ENCODE measurements around the gene ARCN1.
"Not testable (repeated sequence)": the region's sequence is repeated elsewhere in the genome, so short reads cannot be mapped to it uniquely, and the experiment has no call there.

ARCN1 gene

GRCh38 chr11:118544647-118545010 lies 27.6 kb upstream of the ARCN1 start:
- no peak for DNase-seq (ENCODE audit: low read depth)

DNA sequence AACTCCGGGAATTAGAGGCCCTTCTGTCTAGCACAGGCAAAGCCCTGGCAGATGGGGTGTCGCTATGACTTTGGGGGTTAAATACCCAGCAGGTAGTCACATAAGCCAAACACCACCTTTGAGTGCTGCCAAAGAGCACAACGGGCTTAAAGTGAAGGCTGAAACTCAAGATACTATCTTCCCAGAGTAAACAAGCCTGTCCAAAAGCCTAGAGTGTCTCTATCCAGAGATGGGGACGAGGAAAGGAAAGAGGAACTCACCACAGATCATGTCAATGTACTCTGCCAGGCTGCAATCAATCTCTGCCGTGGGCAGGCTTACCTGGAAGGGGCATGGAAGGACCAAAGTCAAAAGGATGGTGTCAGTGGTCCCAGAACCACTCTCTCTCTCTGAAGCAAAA lies 26.7 kb upstream of the ARCN1 start:
- no peak for DNase-seq (ENCODE audit: low read depth)

DNA sequence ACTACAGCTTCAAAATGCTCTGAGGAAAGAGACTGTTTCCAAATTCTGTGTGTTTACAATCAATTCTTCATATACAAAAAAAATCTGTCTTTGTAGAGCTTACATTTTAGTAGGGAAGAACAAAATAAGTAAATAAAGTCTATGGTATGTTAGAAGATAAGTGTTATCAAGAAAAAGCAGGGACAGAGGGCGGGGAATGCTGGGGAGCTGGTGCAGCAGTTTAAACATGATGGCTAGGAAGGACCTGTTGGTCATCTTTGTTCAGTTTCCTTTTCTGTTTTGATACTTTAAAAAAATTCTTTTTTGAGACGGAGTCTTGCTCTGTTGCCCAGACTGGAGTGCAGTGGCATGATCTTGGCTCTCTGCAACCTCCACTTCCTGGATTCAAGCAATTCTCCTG lies 25.1 kb upstream of the ARCN1 start:
- no peak for DNase-seq (ENCODE audit: low read depth)

GRCh38 chr11:118552341-118552740 lies 19.9 kb upstream of the ARCN1 start:
- no peak for DNase-seq (ENCODE audit: low read depth)

DNA sequence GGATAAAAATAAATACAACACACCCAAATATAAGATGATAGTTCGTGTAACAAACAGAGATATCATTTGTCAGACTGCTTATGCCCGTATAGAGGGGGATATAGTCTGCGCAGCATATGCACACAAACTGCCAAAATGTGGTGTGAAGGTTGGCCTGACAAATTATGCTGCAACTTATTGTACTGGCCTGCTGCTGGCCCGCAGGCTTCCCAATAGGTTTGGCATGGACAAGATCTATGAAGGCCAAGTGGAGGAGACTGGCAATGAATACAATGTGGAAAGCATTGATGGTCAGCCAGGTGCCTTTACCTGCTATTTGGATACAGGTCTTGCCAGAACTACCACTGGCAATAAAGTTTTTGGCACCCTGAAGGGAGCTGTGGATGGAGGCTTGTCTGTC lies 11.4 kb upstream of the ARCN1 start:
- DNase-seq (ENCODE audit: low read depth) = no peak

GRCh38 chr11:118565051-118565450 lies 7.2 kb upstream of the ARCN1 start:
- DNase-seq (ENCODE audit: low read depth) = no peak

GRCh38 chr11:118569670-118570069 lies 2.5 kb upstream of the ARCN1 start:
- no peak for DNase-seq (ENCODE audit: low read depth)

GRCh38 chr11:118570787-118571186 lies 1.4 kb upstream of the ARCN1 start:
- no peak for DNase-seq (ENCODE audit: low read depth)

GRCh38 chr11:118571701-118572060 lies 528 bp upstream of the ARCN1 start:
- DNase-seq (ENCODE audit: low read depth) = not testable (repeated sequence)

DNA sequence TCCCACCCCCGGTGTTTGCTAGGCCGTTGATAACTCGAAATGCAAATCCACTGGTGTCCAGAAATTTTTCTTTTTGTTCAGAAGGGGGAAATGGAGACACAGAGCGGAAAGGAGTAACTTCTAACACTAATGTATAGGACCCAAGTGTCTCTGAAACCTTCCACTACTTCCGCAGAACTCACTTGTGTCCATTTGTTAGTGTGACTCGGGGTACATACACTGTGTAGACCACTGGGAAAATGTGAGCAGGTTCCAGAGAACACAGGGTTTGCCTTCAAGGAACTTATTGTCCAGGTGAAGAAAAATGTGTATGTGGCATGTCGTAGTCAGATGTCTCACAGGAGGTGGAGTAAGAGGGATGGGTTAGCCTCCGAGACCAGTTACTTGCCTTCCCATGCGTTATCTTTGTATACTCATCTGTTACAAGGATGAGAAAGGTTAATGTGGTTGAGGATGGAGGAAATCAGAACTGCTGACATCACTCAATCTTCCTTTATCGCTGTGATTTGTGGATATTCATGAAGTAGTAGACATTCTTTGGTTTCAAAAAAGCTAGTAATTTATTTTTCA lies 857 bp downstream of the ARCN1 start:
- no peak for DNase-seq (ENCODE audit: low read depth)

- DNase-seq (ENCODE audit: low read depth) = no peak
Measured at GRCh38 chr11:118574636-118575035, 2.4 kb downstream of the ARCN1 start.

DNA sequence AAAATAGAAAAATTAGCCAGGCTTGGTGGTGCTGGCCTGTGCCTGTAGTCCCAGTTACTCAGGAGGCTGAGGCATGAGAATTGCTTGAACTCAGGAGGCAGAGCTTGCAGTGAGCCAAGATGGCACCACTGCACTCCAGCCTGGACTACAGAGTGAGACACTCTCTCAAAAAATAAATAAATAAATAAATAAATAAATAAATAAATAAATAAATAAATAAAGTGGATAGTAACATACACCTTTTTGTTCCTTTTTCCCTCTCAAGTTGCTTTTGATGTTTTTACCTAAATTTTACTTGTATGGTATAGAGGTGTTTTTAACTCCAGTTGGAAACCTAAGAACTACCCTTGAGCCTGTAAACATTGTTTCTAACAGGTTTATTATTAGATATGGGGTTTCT lies 5.8 kb downstream of the ARCN1 start:
- DNase-seq (ENCODE audit: low read depth) = not testable (repeated sequence)

DNA sequence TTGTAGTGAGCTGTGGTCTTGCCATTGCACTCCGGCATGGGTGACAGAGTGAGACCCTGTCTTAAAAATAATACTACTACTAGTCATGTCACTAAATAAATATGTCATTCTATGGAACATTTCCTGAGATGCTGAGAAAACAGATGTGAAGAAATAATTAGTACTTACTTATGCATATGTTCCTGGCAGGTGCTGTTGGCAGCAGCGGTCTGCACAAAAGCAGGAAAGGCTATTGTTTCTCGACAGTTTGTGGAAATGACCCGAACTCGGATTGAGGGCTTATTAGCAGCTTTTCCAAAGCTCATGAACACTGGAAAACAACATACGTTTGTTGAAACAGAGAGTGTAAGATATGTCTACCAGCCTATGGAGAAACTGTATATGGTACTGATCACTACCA lies 8.8 kb downstream of the ARCN1 start:
- no peak for DNase-seq (ENCODE audit: low read depth)

- DNase-seq (ENCODE audit: low read depth) = no peak
Measured at GRCh38 chr11:118587952-118588351, 15.7 kb downstream of the ARCN1 start.

GRCh38 chr11:118592616-118593367 lies 20.6 kb downstream of the ARCN1 start:
- no peak for DNase-seq (ENCODE audit: low read depth)

DNA sequence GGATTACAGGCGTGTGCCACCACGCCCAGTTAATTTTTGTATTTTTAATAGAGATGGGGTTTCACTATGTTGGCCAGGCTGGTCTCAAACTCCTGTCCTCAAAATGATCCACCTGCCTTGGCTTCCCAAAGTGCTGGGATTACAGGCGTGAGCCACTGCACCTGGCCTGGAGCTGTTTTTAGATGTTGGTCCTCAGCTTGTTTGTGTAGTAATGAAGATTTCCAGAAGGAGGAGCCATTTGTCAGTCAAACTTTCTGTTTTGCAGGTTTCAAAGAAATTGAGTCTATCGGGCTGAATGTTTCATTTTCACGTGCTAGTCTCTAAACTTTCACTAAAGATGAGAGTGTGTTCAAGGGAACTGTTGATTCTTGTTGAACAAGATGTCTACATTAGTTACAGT lies 22.8 kb downstream of the ARCN1 start:
- not testable (repeated sequence) for DNase-seq (ENCODE audit: low read depth)

DNA sequence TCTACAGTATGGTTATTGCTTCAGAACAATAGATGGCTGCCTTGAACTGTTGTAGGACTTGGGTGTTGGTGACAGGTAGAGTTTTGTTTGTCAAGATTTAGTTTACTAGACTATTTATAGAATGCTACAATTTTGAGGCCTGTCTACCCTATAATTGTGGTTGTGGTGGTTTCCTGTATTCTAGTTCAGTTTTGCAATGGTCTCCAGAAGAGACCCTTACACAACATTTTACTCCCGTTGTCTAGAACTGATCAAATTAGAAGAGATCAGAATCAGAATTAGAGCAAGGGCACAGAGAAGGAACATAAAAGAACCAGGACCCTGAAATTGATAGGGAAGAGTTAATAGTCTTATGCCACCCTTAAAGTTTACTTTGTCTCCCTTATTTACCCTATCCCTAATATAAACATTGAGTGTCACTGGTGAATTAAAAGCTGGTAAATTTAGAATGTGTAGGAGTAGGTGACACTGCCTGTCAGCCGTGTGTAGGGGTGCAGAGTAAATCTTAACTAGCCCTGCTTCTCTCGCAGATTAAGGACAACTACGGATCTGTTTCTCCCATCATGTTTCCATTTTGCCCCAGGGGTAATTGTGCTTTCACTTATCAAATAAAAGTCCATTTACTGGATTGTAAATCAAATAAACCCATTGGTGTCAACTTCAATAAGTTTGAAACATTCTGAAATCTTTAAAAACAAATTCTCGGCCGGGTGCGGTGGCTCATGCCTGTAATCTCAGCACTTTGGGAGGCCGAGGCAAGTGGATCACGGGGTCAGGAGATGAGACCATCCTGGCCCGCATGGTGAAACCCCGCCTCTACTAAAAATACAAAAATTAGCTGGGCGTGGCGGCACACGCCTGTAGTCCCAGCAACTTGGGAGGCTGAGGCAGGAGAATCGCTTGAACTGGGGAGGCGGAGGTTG lies 24.3 kb downstream of the ARCN1 start:
- DNase-seq (ENCODE audit: low read depth) = no peak

DNA sequence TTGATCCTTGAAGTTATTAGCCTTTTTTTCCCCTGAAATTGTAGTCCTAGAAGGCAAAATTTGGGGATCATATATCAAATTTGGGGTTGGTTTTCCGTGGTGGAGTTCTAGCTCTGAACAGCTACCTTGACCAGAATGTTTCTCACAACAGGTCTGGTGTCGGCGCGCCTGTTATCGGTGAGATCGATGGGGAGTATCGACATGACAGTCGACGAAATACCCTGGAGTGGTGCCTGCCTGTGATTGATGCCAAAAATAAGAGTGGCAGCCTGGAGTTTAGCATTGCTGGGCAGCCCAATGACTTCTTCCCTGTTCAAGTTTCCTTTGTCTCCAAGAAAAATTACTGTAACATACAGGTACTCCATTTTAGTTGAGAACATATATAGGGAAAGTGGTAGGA lies 25.3 kb downstream of the ARCN1 start:
- no peak for DNase-seq (ENCODE audit: low read depth)

- no peak for DNase-seq (ENCODE audit: low read depth)
Measured at GRCh38 chr11:118602331-118602730, 30.1 kb downstream of the ARCN1 start.

DNA sequence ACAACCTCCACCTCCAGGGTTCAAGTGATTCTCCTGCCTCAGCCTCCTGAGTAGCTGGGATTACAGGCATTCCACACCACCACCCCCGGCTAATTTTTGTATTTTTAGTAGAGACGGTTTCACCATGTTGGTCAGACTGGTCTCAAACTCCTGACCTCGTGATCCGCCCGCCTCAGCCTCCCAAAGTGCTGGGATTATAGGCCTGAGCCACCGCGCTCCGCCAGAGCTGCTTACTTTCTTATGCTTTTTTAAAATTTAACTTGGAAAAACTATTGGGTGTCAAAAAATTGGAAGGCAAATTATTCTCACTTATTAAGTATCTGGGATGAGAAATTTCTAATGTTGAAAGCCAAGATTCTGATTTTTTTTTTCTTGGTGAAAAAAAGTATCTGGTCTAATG lies 31.5 kb downstream of the ARCN1 start:
- DNase-seq (ENCODE audit: low read depth) = not testable (repeated sequence)

- no peak for DNase-seq (ENCODE audit: low read depth)
Measured at GRCh38 chr11:118604566-118604965, 32.4 kb downstream of the ARCN1 start.

GRCh38 chr11:118605116-118605867 lies 33.1 kb downstream of the ARCN1 start:
- DNase-seq (ENCODE audit: low read depth) = no peak

Data from activated T-helper 9 cell treated with anti-CD3 and anti-CD28 coated beads, Interleukin-2, amount 50 U/mL, for 16 hours (primary cell).